ENCODE measurements around the gene NR3C2. TPM values are rescaled to one million over a fixed set of nuclear protein-coding genes. Genes with fewer than 3 reads are reported as not detected.

The NR3C2 gene
- total RNA-seq, 1 experiment from 2014 or later: 2.7 TPM

DNA sequence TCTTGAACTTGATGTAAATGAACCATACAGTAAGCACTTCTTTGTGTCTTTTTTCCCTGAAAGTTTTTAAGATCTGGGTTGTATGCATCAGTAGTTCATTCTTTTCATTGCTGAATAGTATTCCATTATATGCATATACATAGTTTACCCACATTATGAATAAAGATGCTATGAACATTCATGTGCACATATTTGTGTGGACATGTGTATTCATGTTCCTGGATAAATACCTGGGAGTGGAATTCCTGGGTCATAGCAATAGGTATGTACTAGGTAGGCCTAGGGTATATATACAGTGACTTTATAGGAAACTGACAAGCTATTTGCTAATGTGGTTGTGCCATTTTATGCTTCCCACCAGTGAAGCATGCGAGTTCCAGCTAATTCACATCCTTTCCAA is 215.9 kb downstream of the NR3C2 start (continued):
- TF ChIP-seq, protein P1, sequence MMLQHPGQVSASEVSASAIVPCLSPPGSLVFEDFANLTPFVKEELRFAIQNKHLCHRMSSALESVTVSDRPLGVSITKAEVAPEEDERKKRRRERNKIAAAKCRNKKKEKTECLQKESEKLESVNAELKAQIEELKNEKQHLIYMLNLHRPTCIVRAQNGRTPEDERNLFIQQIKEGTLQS (IDR thresholded peaks at IDR 0.05): no peak
- no peak for TF ChIP-seq ZFX (IDR thresholded peaks at IDR 0.05)

DNA sequence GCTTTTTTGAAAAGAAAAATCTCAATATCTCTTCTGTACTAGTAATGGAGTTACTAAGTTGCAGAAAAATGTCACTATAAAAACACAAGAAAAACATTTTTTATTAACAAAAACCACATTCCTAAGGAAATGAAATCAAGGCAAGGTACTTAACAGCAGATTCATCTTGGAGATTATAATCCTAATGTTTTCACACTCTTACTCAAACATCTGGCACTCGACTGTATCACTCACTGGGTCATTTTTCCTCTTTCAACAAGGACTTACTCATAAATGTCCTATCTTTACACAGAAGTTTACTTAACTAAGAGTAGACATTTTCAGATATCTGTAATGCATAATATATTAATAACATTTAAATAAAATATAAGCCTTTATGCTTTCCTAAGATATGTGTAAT is 216.6 kb downstream of the NR3C2 start:
- Histone ChIP-seq H3K9ac (ENCODE audit: low read length) (no peak overlapping the region), H3K9me3 (ENCODE audit: control insufficient read depth in 1 of 2, insufficient read depth in 1 of 2, low read depth in 1 of 2, low read length in 2 of 2) (no peaks in the 10 kb centered on the region), H3K4me1 (ENCODE audit: control insufficient read depth in 1 of 2, insufficient read depth in 2 of 2, low read length in 2 of 2) (no peaks in the 10 kb centered on the region), H4K20me1 (ENCODE audit: insufficient read depth) (no peaks in the 10 kb centered on the region), H3K27ac (ENCODE audit: low read depth, low read length) (no peak overlapping the region), H3K4me2 (ENCODE audit: low read length) (no peak overlapping the region), H3K79me2 (ENCODE audit: insufficient read depth, low read length) (no peaks in the 10 kb centered on the region), H3K4me3 (replicated peaks in 1 of 2; ENCODE audit: low read depth in 1 of 2, low read length in 2 of 2) (no peak overlapping the region), H3K9me2 (ENCODE audit: insufficient read depth) (no peaks in the 10 kb centered on the region), H3K27me3 (ENCODE audit: insufficient read depth, low read length) (no peaks in the 10 kb centered on the region), H2AFZ (ENCODE audit: low read depth, low read length, poor library complexity, severe bottlenecking) (no peak overlapping the region), H3K36me3 (ENCODE audit: control insufficient read depth in 1 of 2, insufficient read depth in 2 of 2, low read length in 2 of 2) (no peaks in the 10 kb centered on the region)
- POLR2A ChIA-PET: interaction anchor here (0.6 kb wide), 1 partner anchor 55 kb away, joined by 5 read pairs; no protein-coding TSS in a partner anchor
- CTCF ChIA-PET: no interaction called here
- no TSS peak for BruUV-seq (replicated peaks)
- intact Hi-C loops (cut with micrococcal nuclease): no loop called here
- TF ChIP-seq RAD21 (IDR thresholded peaks at IDR 0.05; ENCODE audit: low read depth) (no peak), CBX3 (IDR thresholded peaks at IDR 0.05; ENCODE audit: low read depth) (no peak), CEBPB (IDR thresholded peaks at IDR 0.05; ENCODE audit: low read depth) (no peak)
- DNase-seq (ENCODE audit: low read depth, low spot score) (no peak), ATAC-seq (no peak)
- RAD21 ChIA-PET (ENCODE audit: low non-redundant PET in 1 of 2, low total read pairs in 2 of 2, uncharacterized antibody in 2 of 2, unreplicated experiment in 2 of 2): no interaction called here

DNA sequence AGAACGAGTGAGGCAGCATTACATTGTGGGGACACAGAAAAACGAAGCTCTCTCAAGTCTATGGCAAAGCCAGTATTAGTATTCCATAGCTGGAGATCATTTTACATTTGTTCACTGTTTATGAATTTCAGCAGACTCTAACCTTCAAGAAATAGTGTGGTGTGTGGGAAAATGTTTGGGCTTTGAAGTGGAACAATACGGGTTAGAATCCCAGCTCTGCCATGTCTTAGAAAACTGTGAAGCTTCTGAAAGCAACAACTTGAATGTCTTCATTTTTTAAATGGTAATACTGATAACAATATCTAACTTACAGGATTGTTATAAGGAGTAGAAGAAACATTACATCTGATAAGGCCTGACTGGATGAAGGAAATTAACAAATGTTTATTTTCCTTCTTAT is 217.7 kb downstream of the NR3C2 start:
- no peak for TF ChIP-seq SIN3A (IDR thresholded peaks at IDR 0.05; ENCODE audit: low read depth)
- TF ChIP-seq, protein P2, sequence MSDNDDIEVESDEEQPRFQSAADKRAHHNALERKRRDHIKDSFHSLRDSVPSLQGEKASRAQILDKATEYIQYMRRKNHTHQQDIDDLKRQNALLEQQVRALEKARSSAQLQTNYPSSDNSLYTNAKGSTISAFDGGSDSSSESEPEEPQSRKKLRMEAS (IDR thresholded peaks at IDR 0.05): no peak
- TF ChIP-seq SP1 (IDR thresholded peaks at IDR 0.05; ENCODE audit: low read depth): no peak
- no peak for TF ChIP-seq ZFX (IDR thresholded peaks at IDR 0.05)
- no peak for TF ChIP-seq RAD21 (IDR thresholded peaks at IDR 0.05; ENCODE audit: low read depth)
- TF ChIP-seq ELF1 (IDR thresholded peaks at IDR 0.05; ENCODE audit: borderline replicate concordance, low read depth): no peak
- TF ChIP-seq TCF7L2 (IDR thresholded peaks at IDR 0.05; ENCODE audit: borderline replicate concordance, extremely low read depth, insufficient read depth, insufficient read length): no peak
- TF ChIP-seq, protein P1 (IDR thresholded peaks at IDR 0.05): no peak
- TF ChIP-seq, protein P3, sequence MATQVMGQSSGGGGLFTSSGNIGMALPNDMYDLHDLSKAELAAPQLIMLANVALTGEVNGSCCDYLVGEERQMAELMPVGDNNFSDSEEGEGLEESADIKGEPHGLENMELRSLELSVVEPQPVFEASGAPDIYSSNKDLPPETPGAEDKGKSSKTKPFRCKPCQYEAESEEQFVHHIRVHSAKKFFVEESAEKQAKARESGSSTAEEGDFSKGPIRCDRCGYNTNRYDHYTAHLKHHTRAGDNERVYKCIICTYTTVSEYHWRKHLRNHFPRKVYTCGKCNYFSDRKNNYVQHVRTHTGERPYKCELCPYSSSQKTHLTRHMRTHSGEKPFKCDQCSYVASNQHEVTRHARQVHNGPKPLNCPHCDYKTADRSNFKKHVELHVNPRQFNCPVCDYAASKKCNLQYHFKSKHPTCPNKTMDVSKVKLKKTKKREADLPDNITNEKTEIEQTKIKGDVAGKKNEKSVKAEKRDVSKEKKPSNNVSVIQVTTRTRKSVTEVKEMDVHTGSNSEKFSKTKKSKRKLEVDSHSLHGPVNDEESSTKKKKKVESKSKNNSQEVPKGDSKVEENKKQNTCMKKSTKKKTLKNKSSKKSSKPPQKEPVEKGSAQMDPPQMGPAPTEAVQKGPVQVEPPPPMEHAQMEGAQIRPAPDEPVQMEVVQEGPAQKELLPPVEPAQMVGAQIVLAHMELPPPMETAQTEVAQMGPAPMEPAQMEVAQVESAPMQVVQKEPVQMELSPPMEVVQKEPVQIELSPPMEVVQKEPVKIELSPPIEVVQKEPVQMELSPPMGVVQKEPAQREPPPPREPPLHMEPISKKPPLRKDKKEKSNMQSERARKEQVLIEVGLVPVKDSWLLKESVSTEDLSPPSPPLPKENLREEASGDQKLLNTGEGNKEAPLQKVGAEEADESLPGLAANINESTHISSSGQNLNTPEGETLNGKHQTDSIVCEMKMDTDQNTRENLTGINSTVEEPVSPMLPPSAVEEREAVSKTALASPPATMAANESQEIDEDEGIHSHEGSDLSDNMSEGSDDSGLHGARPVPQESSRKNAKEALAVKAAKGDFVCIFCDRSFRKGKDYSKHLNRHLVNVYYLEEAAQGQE (IDR thresholded peaks at IDR 0.05; ENCODE audit: low read depth): no peak
- ATAC-seq: no peak
- no peaks in the 10 kb centered on the region for H3K79me2 ChIP-seq (ENCODE audit: insufficient read depth, low read length)
- no peak overlapping the region for H2AFZ ChIP-seq (ENCODE audit: low read depth, low read length, poor library complexity, severe bottlenecking)
- RAD21 ChIA-PET (ENCODE audit: low non-redundant PET in 1 of 2, low total read pairs in 2 of 2, uncharacterized antibody in 2 of 2, unreplicated experiment in 2 of 2): no interaction called here
- POLR2A ChIA-PET: no interaction called here
- no peak overlapping the region for H3K27ac ChIP-seq (ENCODE audit: low read depth, low read length)
- H3K4me2 ChIP-seq (ENCODE audit: low read length): no peak overlapping the region
- H3K9ac ChIP-seq (ENCODE audit: low read length): no peak overlapping the region
- H3K9me3 ChIP-seq (ENCODE audit: control insufficient read depth in 1 of 2, insufficient read depth in 1 of 2, low read depth in 1 of 2, low read length in 2 of 2): no peaks in the 10 kb centered on the region
- no peaks in the 10 kb centered on the region for H3K27me3 ChIP-seq (ENCODE audit: insufficient read depth, low read length)
- CTCF ChIA-PET: no interaction called here
- no peaks in the 10 kb centered on the region for H3K36me3 ChIP-seq (ENCODE audit: control insufficient read depth in 1 of 2, insufficient read depth in 2 of 2, low read length in 2 of 2)
- no peaks in the 10 kb centered on the region for H3K9me2 ChIP-seq (ENCODE audit: insufficient read depth)
- no TSS peak for BruUV-seq (replicated peaks)
- intact Hi-C loops (cut with micrococcal nuclease): no loop called here
- no peaks in the 10 kb centered on the region for H4K20me1 ChIP-seq (ENCODE audit: insufficient read depth)
- no peaks in the 10 kb centered on the region for H3K4me1 ChIP-seq (ENCODE audit: control insufficient read depth in 1 of 2, insufficient read depth in 2 of 2, low read length in 2 of 2)
- no peak overlapping the region for H3K4me3 ChIP-seq (replicated peaks in 1 of 2; ENCODE audit: low read depth in 1 of 2, low read length in 2 of 2)
- no peak for DNase-seq (ENCODE audit: low read depth, low spot score)
